HG02571 (cell line): Measurements from ENCODE around the gene MMP26.
"Not testable (repeated sequence)": the region's sequence is repeated elsewhere in the genome, so short reads cannot be mapped to it uniquely, and the experiment has no call there.

Experiments
- ATAC-seq: cut with Tn5 transposase; IDR thresholded peaks from one replicate; pipeline ENCODE4 v1.9.1; 2021; ENCODE audit warnings: mild to moderate bottlenecking, moderate library complexity; ENCODE audit not compliant: unreplicated experiment

Gene MMP26

GRCh38 chr11:4722616-4723534, 18.3 kb downstream of the MMP26 start:
- ATAC-seq = not testable (repeated sequence)

GRCh38 chr11:4727171-4727570, 22.6 kb downstream of the MMP26 start:
- ATAC-seq = no peak

GRCh38 chr11:4740735-4741134, 36.2 kb downstream of the MMP26 start:
- ATAC-seq = no peak

- no peak for ATAC-seq
Measured at GRCh38 chr11:4748438-4748837, 43.9 kb downstream of the MMP26 start.

GRCh38 chr11:4751201-4751600, 46.6 kb downstream of the MMP26 start:
- no peak for ATAC-seq
